Measurements from ENCODE around the gene IARS2. TPM values are rescaled to one million over a fixed set of nuclear protein-coding genes. Genes with fewer than 3 reads are reported as not detected.
"Not testable (repeated sequence)": the region's sequence is repeated elsewhere in the genome, so short reads cannot be mapped to it uniquely, and the experiment has no call there.

IARS2 gene
- total and polyA plus RNA-seq, 2 donors from 2014 or later: 42.9 to 51.4 TPM

- intact Hi-C loops (cut with DNase I): no loop called here
- no peak overlapping the region for H3K4me3 ChIP-seq (ENCODE audit: low read length in 3 of 3)
- H3K9ac ChIP-seq (ENCODE audit: low read length in 3 of 3): no peak overlapping the region
- H3K9me3 ChIP-seq (ENCODE audit: control insufficient read depth in 2 of 3, insufficient read depth in 1 of 3, low read length in 3 of 3): no peaks in the 10 kb centered on the region
- no peak overlapping the region for H3K27ac ChIP-seq (ENCODE audit: low read depth in 2 of 2, low read length in 2 of 2)
- H3K27me3 ChIP-seq (ENCODE audit: control insufficient read depth, insufficient read depth, low read length): no peaks in the 10 kb centered on the region
- H3K4me1 ChIP-seq (ENCODE audit: control insufficient read depth in 2 of 3, insufficient read depth in 2 of 3, low read depth in 1 of 3, low read length in 3 of 3): no peaks in the 10 kb centered on the region
- no peak for TF ChIP-seq CTCF (IDR thresholded peaks at IDR 0.05; ENCODE audit: borderline replicate concordance, extremely low read depth, insufficient read depth)
- DNase-seq: no peak
- peaks cover 14 to 31% (median 25%) of the 10 kb centered on the region in 3 donors for H3K36me3 ChIP-seq (ENCODE audit: control insufficient read depth in 2 of 3, insufficient read depth in 3 of 3, low read length in 3 of 3)
- no peak for FAIRE-seq
Measured at GRCh38 chr1:220166853-220167252, 72.9 kb downstream of the IARS2 start.

- H3K9me3 ChIP-seq (ENCODE audit: control insufficient read depth in 2 of 3, insufficient read depth in 1 of 3, low read length in 3 of 3); intact Hi-C loops (cut with DNase I); H3K27me3 ChIP-seq (ENCODE audit: control insufficient read depth, insufficient read depth, low read length); H3K4me1 ChIP-seq (ENCODE audit: control insufficient read depth in 2 of 3, insufficient read depth in 2 of 3, low read depth in 1 of 3, low read length in 3 of 3); DNase-seq; FAIRE-seq; H3K27ac ChIP-seq (ENCODE audit: low read depth in 2 of 2, low read length in 2 of 2); H3K9ac ChIP-seq (ENCODE audit: low read length in 3 of 3); H3K4me3 ChIP-seq (ENCODE audit: low read length in 3 of 3): not testable (repeated sequence)
- peaks cover 14 to 32% (median 25%) of the 10 kb centered on the region in 3 donors for H3K36me3 ChIP-seq (ENCODE audit: control insufficient read depth in 2 of 3, insufficient read depth in 3 of 3, low read length in 3 of 3)
Measured at GRCh38 chr1:220169887-220170286, 76.0 kb downstream of the IARS2 start.

- intact Hi-C loops (cut with DNase I): no loop called here
- Histone ChIP-seq H3K9me3 (ENCODE audit: control insufficient read depth in 2 of 3, insufficient read depth in 1 of 3, low read length in 3 of 3) (no peaks in the 10 kb centered on the region), H3K27ac (ENCODE audit: low read depth in 2 of 2, low read length in 2 of 2) (no peak overlapping the region), H3K36me3 (ENCODE audit: control insufficient read depth in 2 of 3, insufficient read depth in 3 of 3, low read length in 3 of 3) (peaks cover 14 to 32% (median 25%) of the 10 kb centered on the region in 3 donors), H3K4me1 (ENCODE audit: control insufficient read depth in 2 of 3, insufficient read depth in 2 of 3, low read depth in 1 of 3, low read length in 3 of 3) (no peaks in the 10 kb centered on the region), H3K4me3 (ENCODE audit: low read length in 3 of 3) (no peak overlapping the region), H3K9ac (ENCODE audit: low read length in 3 of 3) (no peak overlapping the region), H3K27me3 (ENCODE audit: control insufficient read depth, insufficient read depth, low read length) (no peaks in the 10 kb centered on the region)
- TF ChIP-seq CTCF (IDR thresholded peaks at IDR 0.05; ENCODE audit: borderline replicate concordance, extremely low read depth, insufficient read depth): no peak
- FAIRE-seq (no peak), DNase-seq (no peak)
Measured at GRCh38 chr1:220170836-220171526, 77.0 kb downstream of the IARS2 start.

- Histone ChIP-seq H3K36me3 (ENCODE audit: control insufficient read depth in 2 of 3, insufficient read depth in 3 of 3, low read length in 3 of 3) (peaks cover 2 to 13% (median 4%) of the 10 kb centered on the region in 3 donors), H3K27me3 (ENCODE audit: control insufficient read depth, insufficient read depth, low read length) (no peaks in the 10 kb centered on the region), H3K4me1 (ENCODE audit: control insufficient read depth in 2 of 3, insufficient read depth in 2 of 3, low read depth in 1 of 3, low read length in 3 of 3) (no peaks in the 10 kb centered on the region), H3K4me3 (ENCODE audit: low read length in 3 of 3) (no peak overlapping the region), H3K9me3 (ENCODE audit: control insufficient read depth in 2 of 3, insufficient read depth in 1 of 3, low read length in 3 of 3) (no peaks in the 10 kb centered on the region), H3K27ac (ENCODE audit: low read depth in 2 of 2, low read length in 2 of 2) (no peak overlapping the region), H3K9ac (ENCODE audit: low read length in 3 of 3) (no peak overlapping the region)
- intact Hi-C loops (cut with DNase I): no loop called here
- FAIRE-seq (no peak), DNase-seq (no peak)
- TF ChIP-seq CTCF (IDR thresholded peaks at IDR 0.05; ENCODE audit: borderline replicate concordance, extremely low read depth, insufficient read depth): no peak
Measured at GRCh38 chr1:220176540-220176939, 82.6 kb downstream of the IARS2 start.
